Measurements from ENCODE around the gene LTO1. TPM values are rescaled to one million over a fixed set of nuclear protein-coding genes. Genes with fewer than 3 reads are reported as not detected.

The LTO1 gene
- total RNA-seq, 4 donors from 2014 or later: 16.5 to 29.2 (median 19.3) TPM

- Histone ChIP-seq H3K4me1 (peaks cover 9 to 52% (median 16%) of the 10 kb centered on the region in 3 donors), H3K9me3 (no peaks in the 10 kb centered on the region), H3K4me3 (peak overlapping the region in 2 of 4 donors; percentile 24 to 51), H3K27me3 (peaks cover 22 to 91% (median 26%) of the 10 kb centered on the region in 4 donors), H3K27ac (no peak overlapping the region), H3K36me3 (no peaks in the 10 kb centered on the region)
- 20% methylated on average over 7 to 23 of the region's 63 CpGs for WGBS, 2 donors
- DNase-seq: no peak
- TF ChIP-seq POLR2A (IDR thresholded peaks at IDR 0.05) (no peak), CTCF (IDR thresholded peaks at IDR 0.05) (peak in 4 of 6 experiments; percentile 12 to 49 (median 25))
- intact Hi-C loops (cut with DNase I): loop anchor here (10.0 kb wide), 1 partner anchor 180 kb away; no protein-coding TSS in a partner anchor
Measured at GRCh38 chr11:69704508-69705253, 29.5 kb upstream of the LTO1 start.

DNA sequence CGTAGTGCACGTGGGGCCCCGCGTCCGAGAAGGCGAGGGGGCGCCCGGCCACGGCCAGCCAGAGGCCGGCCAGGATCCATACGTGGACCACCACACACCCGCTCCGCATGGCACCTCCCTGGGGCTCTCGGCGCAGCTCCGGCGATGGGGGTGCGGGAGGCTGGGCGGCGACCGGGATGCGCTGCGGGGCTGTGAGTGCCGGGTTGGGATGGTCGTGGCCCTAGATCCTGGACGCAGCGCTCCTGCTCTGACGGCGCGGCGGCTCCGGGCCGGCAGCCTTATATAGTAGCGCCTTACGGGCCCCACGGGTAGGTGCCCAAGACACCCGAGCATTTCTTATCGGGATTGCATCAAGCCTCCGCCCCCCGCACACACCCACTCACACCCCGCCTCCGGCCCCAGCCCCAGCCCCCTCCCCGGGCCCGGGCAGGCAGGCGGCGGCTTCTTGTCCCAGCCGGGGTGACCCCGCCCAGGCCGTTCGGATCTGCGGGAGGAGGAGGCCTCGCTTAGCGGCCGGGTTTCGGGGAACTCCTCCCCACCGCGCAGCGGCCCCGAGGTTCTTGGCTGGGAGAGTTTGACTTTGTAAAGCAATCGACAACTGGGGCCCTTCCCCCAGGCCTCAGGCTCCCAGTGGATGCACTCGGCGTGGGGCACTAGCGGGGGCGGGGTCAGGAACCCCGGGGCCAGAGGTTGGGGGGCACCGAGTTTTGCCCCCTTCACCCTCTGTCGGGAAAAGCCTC is 28.8 kb upstream of the LTO1 start, which contains the start of gene FGF19:
TSS of gene FGF19 (minus strand) at position 255 of the 740 bp plus-strand sequence. CDS start at position 109, 146 bp downstream.
- Histone ChIP-seq H3K27me3 (peaks cover 22 to 92% (median 26%) of the 10 kb centered on the region in 4 donors), H3K36me3 (no peaks in the 10 kb centered on the region), H3K27ac (no peak within 1 kb of the TSS), H3K4me3 (peak within 1 kb of the TSS in 2 of 4 donors; percentile 24 to 51), H3K4me1 (peaks cover 9 to 52% (median 16%) of the 10 kb centered on the region in 3 donors), H3K9me3 (no peaks in the 10 kb centered on the region)
- intact Hi-C loops (cut with DNase I): loop anchor here (10.0 kb wide), 1 partner anchor 181 kb away; no protein-coding TSS in a partner anchor
- 5% methylated on average over 3 of the region's 67 CpGs; no CpG with 5 or more reads in 1 of the 2 donors for WGBS, 2 donors
- TF ChIP-seq POLR2A (IDR thresholded peaks at IDR 0.05) (no peak), CTCF (IDR thresholded peaks at IDR 0.05) (no peak)
- DNase-seq: no peak

DNA sequence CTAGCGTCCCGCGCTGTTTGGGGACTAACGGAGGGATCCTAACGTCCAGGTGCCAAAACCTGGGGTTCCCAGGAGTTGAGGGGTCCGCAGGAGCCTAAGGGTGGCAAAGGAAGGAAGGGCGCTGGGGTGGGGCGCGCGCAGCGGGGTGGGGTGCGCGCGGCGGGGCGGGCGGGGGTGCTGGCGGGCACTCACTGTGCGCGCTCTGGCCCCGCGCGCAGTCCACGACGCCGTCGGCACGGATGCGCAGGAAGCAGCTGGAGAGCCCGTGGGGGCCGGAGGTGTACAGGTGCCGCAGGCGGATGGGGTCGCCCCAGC is 28.3 kb upstream of the LTO1 start:
- Histone ChIP-seq H3K9me3 (no peaks in the 10 kb centered on the region), H3K36me3 (no peaks in the 10 kb centered on the region), H3K27me3 (peaks cover 22 to 92% (median 26%) of the 10 kb centered on the region in 4 donors), H3K27ac (no peak overlapping the region), H3K4me3 (peak overlapping the region in 1 of 4 donors; percentile 51), H3K4me1 (peaks cover 9 to 52% (median 16%) of the 10 kb centered on the region in 3 donors)
- TF ChIP-seq CTCF (IDR thresholded peaks at IDR 0.05) (no peak), POLR2A (IDR thresholded peaks at IDR 0.05) (no peak)
- WGBS, 2 donors: 5% methylated on average over 4 of the region's 34 CpGs; no CpG with 5 or more reads in 1 of the 2 donors
- intact Hi-C loops (cut with DNase I): loop anchor here (10.0 kb wide), 1 partner anchor 181 kb away; no protein-coding TSS in a partner anchor
- no peak for DNase-seq

DNA sequence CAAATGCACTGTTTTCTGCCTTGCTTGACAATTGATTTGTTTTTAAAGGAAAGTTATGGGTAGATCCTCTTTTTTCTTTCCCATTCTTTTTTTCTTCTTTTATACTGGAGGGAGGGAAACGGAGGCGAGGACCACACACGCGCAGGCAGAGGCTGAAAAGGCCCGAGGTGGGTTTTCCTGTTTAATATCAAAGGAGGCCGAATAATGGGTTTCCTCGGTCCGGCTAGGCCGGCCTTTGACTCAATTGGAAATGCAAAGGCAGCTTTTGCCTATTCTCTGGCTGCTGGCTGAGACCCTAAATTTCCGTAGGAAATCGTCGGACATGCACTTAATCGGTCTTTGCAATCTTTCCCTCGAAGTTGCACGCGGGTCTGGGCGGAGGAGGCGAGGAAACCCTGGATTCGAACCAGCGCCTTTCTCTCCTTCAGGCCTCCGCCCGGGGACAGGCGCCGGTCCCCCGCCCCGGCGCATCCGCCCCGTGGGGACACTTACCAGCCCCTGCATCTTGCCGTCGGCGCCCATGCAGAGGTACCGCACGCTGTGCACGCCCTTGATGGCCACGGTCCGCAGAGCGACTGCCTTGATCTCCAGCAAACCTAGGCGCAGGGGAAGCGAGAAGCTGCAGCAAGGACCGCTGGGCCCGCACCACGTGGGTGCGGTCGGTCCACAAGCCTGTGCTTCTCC is 27.8 kb upstream of the LTO1 start:
- Histone ChIP-seq H3K27me3 (peaks cover 22 to 94% (median 26%) of the 10 kb centered on the region in 4 donors), H3K27ac (no peak overlapping the region), H3K36me3 (no peaks in the 10 kb centered on the region), H3K4me1 (peaks cover 9 to 52% (median 16%) of the 10 kb centered on the region in 3 donors), H3K4me3 (no peak overlapping the region), H3K9me3 (no peaks in the 10 kb centered on the region)
- DNase-seq: no peak
- no peak for TF ChIP-seq POLR2A (IDR thresholded peaks at IDR 0.05)
- no peak for TF ChIP-seq CTCF (IDR thresholded peaks at IDR 0.05)
- 21 to 33% methylated on average over 9 to 12 of the region's 45 CpGs for WGBS, 2 donors
- intact Hi-C loops (cut with DNase I): loop anchor here (10.0 kb wide), 1 partner anchor 182 kb away; no protein-coding TSS in a partner anchor

Data from esophagus squamous epithelium (tissue), 5 donors.